NK-92 (cell line): Measurements from ENCODE around the gene PUS1.

ENCODE experiments used
- DNase-seq: peaks from one replicate; lab custom pipeline; 2025; ENCODE audit not compliant: unreplicated experiment; lab: John Stamatoyannopoulos, UW

The PUS1 gene

GRCh38 chr12:131915823-131916222 lies 13.3 kb upstream of the PUS1 start:
- DNase-seq = no peak

- DNase-seq = no peak
Observed at GRCh38 chr12:131916306-131917138, 12.6 kb upstream of the PUS1 start.

GRCh38 chr12:131917139-131917710 lies 11.9 kb upstream of the PUS1 start:
- DNase-seq = no peak

- no peak for DNase-seq
Observed at GRCh38 chr12:131917711-131918306, 11.3 kb upstream of the PUS1 start.

- no peak for DNase-seq
Observed at GRCh38 chr12:131918311-131919050, 10.6 kb upstream of the PUS1 start.

GRCh38 chr12:131919051-131919347 lies 10.1 kb upstream of the PUS1 start:
- DNase-seq = no peak

GRCh38 chr12:131919366-131920156 lies 9.5 kb upstream of the PUS1 start:
- no peak for DNase-seq

- DNase-seq = no peak
Observed at GRCh38 chr12:131920157-131920508, 8.9 kb upstream of the PUS1 start.

- DNase-seq = no peak
Observed at GRCh38 chr12:131920902-131921840, 7.9 kb upstream of the PUS1 start.

GRCh38 chr12:131921866-131922769 lies 7.0 kb upstream of the PUS1 start:
- no peak for DNase-seq

GRCh38 chr12:131922772-131923171 lies 6.3 kb upstream of the PUS1 start:
- no peak for DNase-seq

GRCh38 chr12:131923260-131923659 lies 5.8 kb upstream of the PUS1 start:
- DNase-seq = no peak

GRCh38 chr12:131927110-131928079 lies 1.7 kb upstream of the PUS1 start:
- no peak for DNase-seq

- no peak for DNase-seq
Observed at GRCh38 chr12:131928080-131928710, 881 bp upstream of the PUS1 start.

GRCh38 chr12:131929581-131930456 lies 743 bp downstream of the PUS1 start:
- DNase-seq = no peak

GRCh38 chr12:131930510-131930909 lies 1.4 kb downstream of the PUS1 start:
- no peak for DNase-seq
